AG08396 (cell line): Measurements from ENCODE around the gene ADORA3.
A peak's percentile ranks its signal among the peaks of the same experiment; 100 is the strongest.

Experiments
- DNase-seq: peaks from one replicate; pipeline ENCODE4 v3.0.0; 2012; ENCODE audit warnings: low spot score, mixed read lengths

Gene ADORA3

GRCh38 chr1:111507411-111508201, 4.2 kb upstream of the ADORA3 start:
- peak; percentile 30 for DNase-seq

DNA sequence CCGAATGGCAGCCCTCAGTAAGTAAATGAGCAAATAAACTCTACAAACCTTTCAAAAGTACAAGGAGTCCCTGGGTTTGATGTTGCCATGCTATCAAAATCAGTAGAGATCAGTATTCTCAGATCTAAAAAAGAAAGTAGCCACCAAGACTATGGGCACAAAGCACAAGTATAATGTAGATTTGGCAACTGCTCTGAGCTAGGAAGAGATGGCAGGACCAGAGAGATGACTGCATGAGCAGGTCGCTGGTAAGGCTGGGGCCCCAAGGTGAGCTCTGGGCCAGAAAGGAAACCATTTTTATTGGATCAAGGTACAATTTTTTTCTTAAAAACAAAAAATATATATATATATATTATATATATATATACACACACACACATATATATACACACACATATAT, 3.1 kb upstream of the ADORA3 start:
- DNase-seq: no peak

DNA sequence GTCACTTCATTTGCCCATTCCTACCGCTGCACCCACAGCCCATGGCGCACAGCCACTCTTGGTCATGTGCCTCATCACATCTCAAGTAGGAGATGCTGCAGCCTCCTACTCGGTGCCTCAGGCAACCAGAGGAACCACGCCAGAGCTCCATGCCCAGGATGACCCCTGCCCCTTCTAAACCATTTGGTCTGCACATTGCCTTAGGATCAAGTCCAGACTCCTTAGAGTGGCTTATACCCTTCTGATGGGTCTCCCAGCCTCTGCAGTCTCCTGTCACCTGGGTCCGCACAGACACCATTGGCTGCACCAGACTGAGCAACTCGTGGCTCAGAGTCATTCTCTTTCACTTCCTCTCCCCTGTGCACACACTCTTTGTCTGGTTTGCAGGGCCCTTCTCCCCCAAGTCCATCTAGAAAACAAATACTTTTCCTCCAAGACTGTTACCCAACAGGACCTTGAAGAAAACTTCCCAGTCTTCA, 2.2 kb upstream of the ADORA3 start:
- no peak for DNase-seq

GRCh38 chr1:111504097-111504496, 664 bp upstream of the ADORA3 start:
- no peak for DNase-seq

DNA sequence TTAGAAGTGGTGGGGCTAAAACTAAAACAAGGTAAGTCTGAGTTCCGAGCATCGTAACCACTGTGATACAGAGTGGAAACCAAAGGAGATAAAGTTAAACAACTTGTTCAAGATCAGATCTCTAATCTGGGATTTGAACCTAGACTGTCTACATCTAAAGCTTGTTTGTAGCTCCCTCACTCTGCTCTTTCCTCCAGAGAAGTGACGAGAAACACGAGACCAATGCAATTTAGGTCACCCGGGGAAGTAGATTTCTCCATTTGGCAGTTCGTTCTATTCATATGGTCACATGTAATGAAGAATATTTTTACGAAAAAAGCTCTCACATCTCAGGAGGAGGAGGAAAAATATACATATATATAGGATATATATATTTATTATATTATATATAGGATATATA, 1.8 kb downstream of the ADORA3 start:
- DNase-seq: no peak

DNA sequence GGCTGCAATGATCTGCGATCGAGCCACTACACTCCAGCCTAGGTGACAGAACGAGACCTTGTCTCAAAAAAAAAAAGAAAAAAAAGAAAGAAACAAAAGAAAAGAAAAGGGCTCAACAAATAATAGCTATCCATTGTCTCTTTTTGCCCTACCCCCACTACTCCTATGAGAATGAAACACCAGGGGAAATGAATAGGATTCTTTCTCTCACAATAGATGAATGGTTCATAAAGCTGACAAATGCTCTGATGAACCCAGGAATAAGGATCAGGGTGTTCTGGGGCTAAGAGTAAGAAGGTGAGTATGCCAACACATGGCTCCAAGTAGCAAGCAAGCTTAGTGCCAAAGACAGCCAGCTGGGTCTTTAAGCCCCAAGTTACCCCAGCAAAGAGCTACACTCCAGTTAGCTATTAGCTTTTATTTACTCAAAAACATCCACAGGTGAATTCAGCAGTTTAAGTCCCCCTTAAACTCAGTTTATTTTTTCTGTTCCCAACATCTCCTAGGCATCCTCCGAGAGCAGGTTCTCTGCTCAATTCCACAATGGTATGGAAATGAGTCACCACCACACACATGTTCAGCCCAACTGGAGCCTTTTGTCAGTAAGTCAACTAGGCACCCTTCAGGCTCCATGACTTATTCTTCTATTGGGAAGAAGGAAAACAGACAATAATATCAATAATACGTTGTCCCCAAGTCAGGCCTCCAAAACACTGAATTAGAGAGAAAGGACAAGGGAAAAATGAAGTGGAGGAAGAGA, 4.2 kb downstream of the ADORA3 start:
- no peak for DNase-seq

DNA sequence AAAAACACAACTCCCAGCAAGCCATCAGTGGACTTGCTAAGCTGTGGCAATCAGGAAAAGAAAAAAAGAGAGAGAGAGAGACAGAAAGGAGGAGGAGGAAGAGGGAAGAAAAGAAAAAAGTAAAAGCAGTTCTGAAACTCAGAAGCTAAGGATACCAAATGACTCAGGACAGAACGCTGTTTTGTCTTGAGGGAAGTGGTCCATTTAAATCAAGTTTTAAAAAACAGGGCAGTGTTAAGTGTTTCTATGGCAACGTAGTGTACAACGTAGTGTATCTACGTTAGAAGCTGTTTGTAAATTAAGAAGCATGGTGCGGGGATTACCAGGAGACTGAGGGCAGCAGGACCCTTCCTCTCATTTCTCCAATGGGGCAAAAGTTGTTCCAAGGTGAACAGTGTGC, 5.8 kb downstream of the ADORA3 start:
- DNase-seq: no peak

GRCh38 chr1:111496398-111496797, 7.0 kb downstream of the ADORA3 start:
- DNase-seq: no peak

- DNase-seq: no peak
Measured at GRCh38 chr1:111491070-111491469, 12.4 kb downstream of the ADORA3 start.

GRCh38 chr1:111490220-111490619, 13.2 kb downstream of the ADORA3 start:
- DNase-seq: no peak

DNA sequence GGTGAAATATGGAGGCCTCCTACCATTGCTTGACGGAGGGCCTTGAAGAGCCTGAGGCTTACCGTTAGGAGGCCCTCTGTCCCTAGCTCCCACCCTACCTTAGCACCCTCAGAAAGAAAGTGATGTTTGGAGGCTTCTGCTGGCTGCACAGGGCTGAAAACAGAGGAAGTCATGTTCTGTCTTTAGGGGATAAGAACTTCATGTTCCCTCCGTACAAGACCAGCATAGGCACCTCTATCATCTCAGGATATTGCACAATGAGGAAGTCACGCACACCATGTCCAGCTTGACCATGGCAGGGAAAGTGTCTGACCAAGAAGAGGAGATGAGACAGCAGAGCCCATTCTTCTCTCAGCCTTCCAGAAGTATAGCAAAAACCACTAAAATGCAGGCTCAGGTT, 13.8 kb downstream of the ADORA3 start:
- DNase-seq: no peak

DNA sequence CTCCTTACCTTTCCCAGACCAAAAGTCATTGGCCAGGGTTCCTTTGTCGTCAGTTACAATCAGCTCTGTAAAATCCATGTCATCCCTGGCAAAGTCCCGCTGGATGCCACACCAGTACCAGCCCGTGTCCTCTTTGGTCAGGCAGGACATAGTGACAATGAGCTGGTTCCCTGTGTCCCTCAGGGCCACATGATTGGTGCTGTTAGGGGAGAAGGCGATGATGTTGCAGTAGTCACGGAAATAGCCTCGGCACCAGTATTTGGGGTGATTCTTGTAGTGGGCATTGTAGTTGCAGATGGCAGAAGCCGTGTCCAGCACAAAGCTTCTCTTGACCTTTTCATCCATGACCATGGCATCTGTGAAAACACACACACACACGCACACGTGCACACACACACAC, 14.8 kb downstream of the ADORA3 start:
- DNase-seq: no peak

GRCh38 chr1:111487133-111487532, 16.3 kb downstream of the ADORA3 start:
- DNase-seq: no peak

DNA sequence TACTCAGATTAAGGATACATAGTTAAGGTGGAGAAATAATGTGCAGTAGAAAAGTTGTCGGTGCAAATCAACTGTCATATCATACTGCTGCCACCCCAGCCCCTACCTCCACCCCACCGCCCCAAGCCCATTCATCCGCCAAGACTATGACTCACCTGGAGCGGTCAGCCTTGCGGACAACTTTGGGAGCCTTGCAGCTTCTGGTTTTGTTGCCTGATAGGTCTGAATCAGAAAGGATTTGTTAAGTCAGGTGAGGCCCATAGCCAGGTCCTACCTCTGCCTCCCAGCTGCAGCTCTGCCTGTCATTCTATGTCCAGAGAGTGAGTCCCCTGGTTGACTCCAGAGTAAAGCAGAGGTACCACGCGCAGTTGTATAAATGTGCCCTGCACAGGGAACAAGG, 17.0 kb downstream of the ADORA3 start:
- DNase-seq: no peak

- no peak for DNase-seq
Measured at GRCh38 chr1:111484391-111485026, 18.9 kb downstream of the ADORA3 start.

GRCh38 chr1:111483876-111484275, 19.6 kb downstream of the ADORA3 start:
- no peak for DNase-seq

DNA sequence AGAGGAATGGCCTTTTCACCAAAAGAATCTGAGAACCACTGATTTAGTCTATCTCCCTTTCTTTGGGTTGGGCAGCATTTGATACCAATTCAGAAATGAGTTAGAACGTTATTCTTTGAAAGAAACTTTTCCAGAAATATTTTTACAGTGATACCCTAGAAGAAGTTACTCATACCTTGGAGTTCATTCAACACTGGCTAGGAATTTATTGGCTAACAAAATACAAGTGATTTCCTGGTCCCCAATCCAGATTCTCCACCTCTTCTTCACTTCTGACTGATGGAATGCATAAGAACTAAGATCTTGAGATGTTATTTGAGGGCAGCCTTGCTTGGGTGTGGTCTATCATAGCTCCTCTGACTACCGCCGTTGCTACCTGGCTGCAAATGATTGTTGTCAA, 20.3 kb downstream of the ADORA3 start:
- peak; percentile 7 for DNase-seq

GRCh38 chr1:111481387-111482221, 21.8 kb downstream of the ADORA3 start:
- peak; percentile 84 for DNase-seq

- DNase-seq: no peak
Measured at GRCh38 chr1:111480674-111481073, 22.8 kb downstream of the ADORA3 start.

GRCh38 chr1:111476761-111477309, 26.6 kb downstream of the ADORA3 start:
- no peak for DNase-seq

GRCh38 chr1:111476214-111476613, 27.2 kb downstream of the ADORA3 start:
- no peak for DNase-seq

DNA sequence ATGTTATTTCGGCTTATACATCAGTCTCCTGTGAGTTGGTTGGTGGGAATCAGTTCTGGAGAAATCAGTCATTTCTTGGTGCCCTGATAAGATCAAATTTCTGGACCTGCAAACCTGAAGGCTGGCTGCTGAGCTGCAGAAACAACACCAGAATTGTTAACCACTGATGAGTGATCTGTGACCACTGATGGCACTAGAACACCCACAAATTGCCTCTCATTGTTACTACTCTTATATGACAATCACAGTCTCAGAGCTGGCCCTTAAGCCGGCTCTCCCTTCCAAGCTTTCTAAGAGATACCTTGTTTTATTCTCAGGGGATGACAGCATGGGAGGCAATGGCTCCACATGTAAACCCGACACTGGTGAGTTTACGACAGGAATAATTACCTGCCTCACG, 27.7 kb downstream of the ADORA3 start:
- no peak for DNase-seq
